Superior temporal gyrus (tissue), 1 donor: ENCODE results near the gene IKBKE.

Experiments
- DNase-seq: peaks from one replicate; pipeline ENCODE4 v3.0.0-alpha.2; 2016; ENCODE audit errors: extremely low spot score

IKBKE gene

GRCh38 chr1:206469933-206470691, at the start of gene IKBKE:
Gene IKBKE, plus strand, starts transcription at chr1:206470476. Its CDS starts 2,752 bp downstream, at chr1:206473228.
- DNase-seq: peak; percentile 68

- no peak for DNase-seq
Measured at GRCh38 chr1:206421616-206422340, 48.5 kb upstream of the IKBKE start.

- DNase-seq: peak; percentile 27
Measured at GRCh38 chr1:206422525-206422924, 47.8 kb upstream of the IKBKE start.

GRCh38 chr1:206427291-206427690, 43.0 kb upstream of the IKBKE start:
- DNase-seq: no peak

- no peak for DNase-seq
Measured at GRCh38 chr1:206429421-206429820, 40.9 kb upstream of the IKBKE start.

- no peak for DNase-seq
Measured at GRCh38 chr1:206430031-206430983, 40.0 kb upstream of the IKBKE start.

GRCh38 chr1:206435445-206435844, 34.8 kb upstream of the IKBKE start:
- no peak for DNase-seq

GRCh38 chr1:206438554-206438953, 31.7 kb upstream of the IKBKE start:
- no peak for DNase-seq

GRCh38 chr1:206439205-206439604, 31.1 kb upstream of the IKBKE start:
- DNase-seq: no peak

GRCh38 chr1:206441336-206441967, 28.8 kb upstream of the IKBKE start:
- DNase-seq: no peak

GRCh38 chr1:206442101-206442500, 28.2 kb upstream of the IKBKE start:
- no peak for DNase-seq

GRCh38 chr1:206445116-206445515, 25.2 kb upstream of the IKBKE start:
- DNase-seq: no peak

- no peak for DNase-seq
Measured at GRCh38 chr1:206445911-206446356, 24.3 kb upstream of the IKBKE start.

- DNase-seq: no peak
Measured at GRCh38 chr1:206446688-206447421, 23.4 kb upstream of the IKBKE start.

- no peak for DNase-seq
Measured at GRCh38 chr1:206447422-206447765, 22.9 kb upstream of the IKBKE start.

- DNase-seq: no peak
Measured at GRCh38 chr1:206447792-206448191, 22.5 kb upstream of the IKBKE start.

GRCh38 chr1:206448471-206448870, 21.8 kb upstream of the IKBKE start:
- DNase-seq: no peak

GRCh38 chr1:206449565-206449964, 20.7 kb upstream of the IKBKE start:
- no peak for DNase-seq

GRCh38 chr1:206450281-206450680, 20.0 kb upstream of the IKBKE start:
- DNase-seq: no peak

GRCh38 chr1:206451134-206451686, 19.1 kb upstream of the IKBKE start:
- DNase-seq: no peak

- DNase-seq: no peak
Measured at GRCh38 chr1:206453111-206453510, 17.2 kb upstream of the IKBKE start.
